ENCODE measurements around the gene HBD.

HBD gene

DNA sequence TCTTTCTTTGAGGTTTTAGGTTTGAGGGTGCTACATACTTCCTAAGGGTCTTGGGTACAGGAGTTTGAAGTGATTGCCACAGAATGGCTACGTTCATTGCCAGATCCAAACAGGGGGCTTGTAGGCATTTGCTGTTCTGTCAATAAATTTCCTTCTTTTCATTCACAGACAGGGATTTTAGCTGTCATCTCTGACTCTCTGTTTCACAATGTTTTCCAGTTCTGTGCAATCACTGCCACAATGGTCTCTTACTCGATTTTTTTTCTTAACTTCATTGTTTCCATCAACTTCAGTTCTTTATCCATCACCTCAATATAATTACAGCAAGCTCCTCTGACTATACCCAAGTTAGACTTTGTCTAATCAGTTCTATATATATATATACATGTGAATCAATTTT is 6.2 kb upstream of the HBD start:
- DNase-seq (ENCODE audit: low read depth in 2 of 2): no peak
- TF ChIP-seq, protein P1, sequence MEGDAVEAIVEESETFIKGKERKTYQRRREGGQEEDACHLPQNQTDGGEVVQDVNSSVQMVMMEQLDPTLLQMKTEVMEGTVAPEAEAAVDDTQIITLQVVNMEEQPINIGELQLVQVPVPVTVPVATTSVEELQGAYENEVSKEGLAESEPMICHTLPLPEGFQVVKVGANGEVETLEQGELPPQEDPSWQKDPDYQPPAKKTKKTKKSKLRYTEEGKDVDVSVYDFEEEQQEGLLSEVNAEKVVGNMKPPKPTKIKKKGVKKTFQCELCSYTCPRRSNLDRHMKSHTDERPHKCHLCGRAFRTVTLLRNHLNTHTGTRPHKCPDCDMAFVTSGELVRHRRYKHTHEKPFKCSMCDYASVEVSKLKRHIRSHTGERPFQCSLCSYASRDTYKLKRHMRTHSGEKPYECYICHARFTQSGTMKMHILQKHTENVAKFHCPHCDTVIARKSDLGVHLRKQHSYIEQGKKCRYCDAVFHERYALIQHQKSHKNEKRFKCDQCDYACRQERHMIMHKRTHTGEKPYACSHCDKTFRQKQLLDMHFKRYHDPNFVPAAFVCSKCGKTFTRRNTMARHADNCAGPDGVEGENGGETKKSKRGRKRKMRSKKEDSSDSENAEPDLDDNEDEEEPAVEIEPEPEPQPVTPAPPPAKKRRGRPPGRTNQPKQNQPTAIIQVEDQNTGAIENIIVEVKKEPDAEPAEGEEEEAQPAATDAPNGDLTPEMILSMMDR (IDR thresholded peaks at IDR 0.05; ENCODE audit: low read depth, low read length): no peak
- no peak overlapping the region for H3K4me3 ChIP-seq (replicated peaks in 1 of 2; ENCODE audit: low read depth in 2 of 2, low read length in 2 of 2)

DNA sequence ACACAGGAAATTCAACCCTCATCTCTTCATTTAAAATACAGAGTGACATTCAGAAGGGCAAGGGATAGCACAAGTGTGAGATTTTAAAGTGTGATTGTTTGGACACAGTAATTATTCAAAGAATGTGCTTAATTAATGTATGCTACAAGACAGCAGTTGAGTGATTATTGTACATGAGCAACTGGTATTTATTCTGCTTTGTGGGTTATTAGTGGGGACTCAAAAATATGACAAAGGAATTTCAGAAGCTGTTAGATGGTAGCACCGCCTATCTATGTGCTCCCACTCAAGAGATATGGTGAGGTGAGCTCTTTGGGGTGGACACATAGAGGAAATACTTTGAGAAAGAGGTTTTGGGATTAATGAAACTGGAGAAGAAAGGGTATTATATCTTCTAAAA is 5.8 kb upstream of the HBD start:
- TF ChIP-seq, protein P1 (IDR thresholded peaks at IDR 0.05; ENCODE audit: low read depth, low read length): no peak
- DNase-seq (ENCODE audit: low read depth in 2 of 2): no peak

DNA sequence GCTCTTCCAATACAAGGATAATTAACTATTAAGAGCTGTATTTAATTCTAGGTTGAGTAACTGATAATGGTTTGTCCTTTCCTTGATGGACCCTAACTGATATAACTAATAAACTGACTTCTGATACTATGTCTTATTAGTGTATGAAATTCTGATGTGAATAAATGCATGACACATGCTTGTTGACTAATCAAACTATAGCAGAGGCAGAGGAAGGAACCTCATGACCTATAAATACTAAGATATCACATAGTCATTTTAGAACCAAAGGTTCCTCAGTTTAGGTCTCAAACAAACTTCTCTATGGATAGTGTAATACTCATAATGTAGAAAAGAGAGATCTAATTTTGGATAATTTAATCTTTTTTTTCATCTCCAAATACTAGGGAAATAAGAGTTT is 4.8 kb upstream of the HBD start:
- peak in 1 of 2 donors; percentile 11 for DNase-seq (ENCODE audit: low read depth in 2 of 2)
- TF ChIP-seq, protein P1 (IDR thresholded peaks at IDR 0.05; ENCODE audit: low read depth, low read length): no peak
- no peak overlapping the region for H3K4me3 ChIP-seq (replicated peaks in 1 of 2; ENCODE audit: low read depth in 2 of 2, low read length in 2 of 2)

More for the DNA sequence above, 5.8 kb upstream of the HBD start:
- no peak overlapping the region for H3K4me3 ChIP-seq (replicated peaks in 1 of 2; ENCODE audit: low read depth in 2 of 2, low read length in 2 of 2)

DNA sequence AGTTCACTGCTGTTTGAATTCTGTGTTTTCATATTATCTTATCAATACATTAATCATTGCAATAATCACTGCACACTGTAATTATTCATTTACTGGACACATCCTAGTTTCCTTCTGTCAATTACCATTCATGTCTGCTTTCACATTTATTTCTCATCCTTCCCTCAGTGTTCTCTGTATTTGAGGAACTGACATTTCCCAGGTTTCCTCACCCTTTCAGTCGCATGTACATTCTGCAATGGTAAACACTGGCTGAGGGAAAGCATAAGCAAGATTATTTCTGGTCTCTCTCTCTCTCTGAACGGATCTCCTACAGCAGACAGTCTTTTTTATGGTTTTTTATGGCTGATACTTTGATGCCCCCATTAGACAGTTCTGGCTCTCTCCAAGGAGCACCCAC is 4.2 kb upstream of the HBD start:
- no peak for DNase-seq (ENCODE audit: low read depth in 2 of 2)
- TF ChIP-seq, protein P1 (IDR thresholded peaks at IDR 0.05; ENCODE audit: low read depth, low read length): no peak
- H3K4me3 ChIP-seq (replicated peaks in 1 of 2; ENCODE audit: low read depth in 2 of 2, low read length in 2 of 2): no peak overlapping the region

DNA sequence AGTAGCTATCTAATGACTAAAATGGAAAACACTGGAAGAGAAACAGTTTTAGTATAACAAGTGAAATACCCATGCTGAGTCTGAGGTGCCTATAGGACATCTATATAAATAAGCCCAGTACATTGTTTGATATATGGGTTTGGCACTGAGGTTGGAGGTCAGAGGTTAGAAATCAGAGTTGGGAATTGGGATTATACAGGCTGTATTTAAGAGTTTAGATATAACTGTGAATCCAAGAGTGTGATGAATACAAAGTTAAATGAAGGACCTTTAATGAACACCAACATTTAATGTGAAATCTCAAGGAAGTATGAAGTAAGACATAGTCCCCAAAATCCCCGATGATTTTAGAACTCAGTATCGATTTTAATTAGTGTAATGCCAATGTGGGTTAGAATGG is 3.1 kb upstream of the HBD start:
- DNase-seq (ENCODE audit: low read depth in 2 of 2): no peak
- no peak overlapping the region for H3K4me3 ChIP-seq (replicated peaks in 1 of 2; ENCODE audit: low read depth in 2 of 2, low read length in 2 of 2)
- TF ChIP-seq, protein P1 (IDR thresholded peaks at IDR 0.05; ENCODE audit: low read depth, low read length): no peak

DNA sequence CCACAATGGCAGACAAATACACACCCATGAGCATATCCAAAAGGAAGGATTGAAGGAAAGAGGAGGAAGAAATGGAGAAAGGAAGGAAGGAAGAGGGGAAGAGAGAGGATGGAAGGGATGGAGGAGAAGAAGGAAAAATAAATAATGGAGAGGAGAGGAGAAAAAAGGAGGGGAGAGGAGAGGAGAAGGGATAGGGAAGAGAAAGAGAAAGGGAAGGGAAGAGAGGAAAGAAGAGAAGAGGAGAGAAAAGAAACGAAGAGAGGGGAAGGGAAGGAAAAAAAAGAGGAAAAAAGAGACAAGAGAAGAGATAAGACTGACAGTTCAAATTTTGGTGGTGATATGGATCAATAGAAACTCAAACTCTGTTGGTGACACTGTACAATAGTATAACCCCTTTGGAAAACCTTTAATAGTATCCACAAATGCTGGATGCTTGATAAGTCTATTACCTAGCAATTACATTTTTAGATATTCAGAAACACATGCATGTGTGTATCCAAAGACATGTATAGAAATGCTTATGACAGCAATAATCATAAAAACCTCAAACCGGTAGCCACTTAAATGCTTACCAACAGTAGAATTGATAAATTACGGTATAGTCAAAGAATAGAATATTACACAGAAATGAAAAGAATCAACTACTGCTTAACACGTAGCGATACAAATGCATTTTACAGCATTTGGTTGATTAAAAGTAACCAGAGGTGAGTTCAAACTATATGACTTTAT is 1.2 kb upstream of the HBD start:
- DNase-seq (ENCODE audit: low read depth in 2 of 2): no peak
- TF ChIP-seq, protein P1 (IDR thresholded peaks at IDR 0.05; ENCODE audit: low read depth, low read length): no peak
- no peak overlapping the region for H3K4me3 ChIP-seq (replicated peaks in 1 of 2; ENCODE audit: low read depth in 2 of 2, low read length in 2 of 2)

DNA sequence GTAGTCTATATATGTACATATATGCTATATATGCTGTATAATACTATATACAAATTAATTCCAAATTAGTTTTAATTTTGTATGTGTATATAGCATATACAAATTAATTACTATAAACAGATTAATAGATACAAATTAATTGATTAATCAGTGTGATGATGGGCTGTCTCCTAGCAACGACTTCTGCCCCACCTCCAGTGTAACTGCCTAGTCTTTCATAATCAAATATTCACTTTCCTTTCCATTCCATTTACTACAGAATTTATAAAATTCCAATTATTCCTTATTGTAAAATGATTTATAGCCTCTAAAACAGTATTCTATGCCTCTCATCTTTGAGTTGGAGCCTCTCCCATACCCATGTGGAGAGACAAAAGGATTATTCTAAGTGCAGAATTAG is 976 bp downstream of the HBD start:
- no peak for DNase-seq (ENCODE audit: low read depth in 2 of 2)
- TF ChIP-seq, protein P1 (IDR thresholded peaks at IDR 0.05; ENCODE audit: low read depth, low read length): no peak
- H3K4me3 ChIP-seq (replicated peaks in 1 of 2; ENCODE audit: low read depth in 2 of 2, low read length in 2 of 2): no peak overlapping the region
